GM12872 (cell line): ENCODE data around the gene TAS2R1.

ENCODE experiments used
- TF ChIP-seq, protein P1 (sequence below): IDR thresholded peaks from 3 replicates; pipeline ENCODE4 v1.5.1; 2011; ENCODE audit warnings: low read depth, mild to moderate bottlenecking, low read length, moderate library complexity; ENCODE audit not compliant: insufficient read depth

Gene TAS2R1

DNA sequence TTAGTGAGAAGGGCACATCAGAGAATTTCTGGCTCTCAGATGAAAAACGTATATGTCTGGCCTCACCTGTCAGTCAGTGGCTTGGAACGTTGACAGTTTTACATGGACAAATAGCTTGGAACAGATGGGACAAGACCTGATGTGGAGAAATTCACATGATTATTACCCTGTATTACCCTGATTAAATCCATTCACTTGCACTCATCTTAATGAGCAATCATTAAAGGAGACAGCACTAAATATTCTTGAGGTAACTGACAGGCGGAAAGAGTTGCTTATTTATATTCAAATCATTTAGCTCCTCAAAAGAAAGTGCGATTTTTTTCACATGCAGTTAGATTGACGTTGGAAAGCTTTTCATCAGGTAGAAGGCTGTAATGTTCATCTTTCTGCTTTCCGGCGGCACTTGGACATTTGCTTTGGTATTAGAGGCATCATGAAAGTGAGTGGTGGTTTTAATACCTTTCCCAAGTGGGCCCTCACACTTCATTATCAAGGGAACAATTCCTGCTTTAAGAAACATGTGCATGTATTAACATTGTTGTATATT lies 11.7 kb upstream of the TAS2R1 start:
- TF ChIP-seq, protein P1, sequence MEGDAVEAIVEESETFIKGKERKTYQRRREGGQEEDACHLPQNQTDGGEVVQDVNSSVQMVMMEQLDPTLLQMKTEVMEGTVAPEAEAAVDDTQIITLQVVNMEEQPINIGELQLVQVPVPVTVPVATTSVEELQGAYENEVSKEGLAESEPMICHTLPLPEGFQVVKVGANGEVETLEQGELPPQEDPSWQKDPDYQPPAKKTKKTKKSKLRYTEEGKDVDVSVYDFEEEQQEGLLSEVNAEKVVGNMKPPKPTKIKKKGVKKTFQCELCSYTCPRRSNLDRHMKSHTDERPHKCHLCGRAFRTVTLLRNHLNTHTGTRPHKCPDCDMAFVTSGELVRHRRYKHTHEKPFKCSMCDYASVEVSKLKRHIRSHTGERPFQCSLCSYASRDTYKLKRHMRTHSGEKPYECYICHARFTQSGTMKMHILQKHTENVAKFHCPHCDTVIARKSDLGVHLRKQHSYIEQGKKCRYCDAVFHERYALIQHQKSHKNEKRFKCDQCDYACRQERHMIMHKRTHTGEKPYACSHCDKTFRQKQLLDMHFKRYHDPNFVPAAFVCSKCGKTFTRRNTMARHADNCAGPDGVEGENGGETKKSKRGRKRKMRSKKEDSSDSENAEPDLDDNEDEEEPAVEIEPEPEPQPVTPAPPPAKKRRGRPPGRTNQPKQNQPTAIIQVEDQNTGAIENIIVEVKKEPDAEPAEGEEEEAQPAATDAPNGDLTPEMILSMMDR, result no peak

DNA sequence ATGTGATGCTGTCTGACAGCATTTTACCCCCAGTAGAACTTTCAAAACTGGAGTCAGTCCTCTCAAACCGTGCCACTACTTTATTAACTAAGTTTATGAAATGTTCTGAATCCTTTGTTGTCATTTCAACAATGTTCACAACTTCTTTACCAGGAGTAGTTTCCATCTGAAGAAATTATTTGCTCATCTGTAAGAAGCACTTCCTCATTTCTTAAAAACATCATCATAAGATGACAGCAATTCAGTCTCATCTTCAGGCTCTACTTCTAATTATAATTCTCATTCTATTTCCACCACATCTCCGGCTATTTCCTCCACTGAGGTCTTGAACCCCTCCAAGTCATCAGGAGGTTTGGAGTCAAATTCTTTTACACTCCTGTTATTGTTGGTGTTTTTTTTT lies 2.3 kb upstream of the TAS2R1 start:
- TF ChIP-seq, protein P1, result no peak

DNA sequence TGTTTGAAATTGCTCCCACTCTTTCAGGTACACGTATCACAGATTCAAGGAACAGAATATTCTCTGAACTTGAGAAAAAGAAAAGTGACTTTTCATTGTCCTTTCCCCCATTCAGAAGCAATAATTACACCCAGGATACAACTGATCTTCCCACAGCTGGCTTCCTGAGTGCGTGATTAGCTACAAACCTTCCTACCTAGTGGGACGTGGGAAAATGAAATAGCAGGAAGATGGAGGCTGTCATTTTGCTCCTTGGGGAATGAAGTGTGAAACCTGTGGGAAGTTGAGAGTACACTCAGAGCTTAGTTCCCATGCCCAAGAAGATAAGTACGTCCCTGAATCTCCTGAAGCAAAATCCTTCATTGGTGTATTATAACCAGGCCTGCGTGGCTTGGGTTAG lies 2.6 kb downstream of the TAS2R1 start:
- TF ChIP-seq, protein P1, result no peak

DNA sequence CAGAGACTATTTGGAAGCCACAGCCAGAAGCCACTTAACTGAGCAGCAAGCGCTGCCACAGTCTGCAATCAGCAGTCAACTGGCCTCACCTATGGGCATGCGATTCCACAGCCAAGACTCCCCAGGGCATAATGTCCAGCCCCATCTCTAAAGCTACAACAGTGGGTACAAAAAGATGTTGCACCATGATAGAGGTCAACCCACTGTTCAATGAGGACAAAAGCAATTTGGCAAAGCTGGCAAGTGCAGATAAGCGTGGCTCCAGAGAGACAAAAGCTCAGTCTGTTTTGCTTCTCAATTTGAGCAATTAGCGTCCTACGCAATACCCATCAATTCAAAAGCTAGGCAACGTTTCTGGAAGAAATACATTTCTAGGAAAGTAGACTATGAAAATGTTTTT lies 3.2 kb downstream of the TAS2R1 start:
- TF ChIP-seq, protein P1, result no peak

DNA sequence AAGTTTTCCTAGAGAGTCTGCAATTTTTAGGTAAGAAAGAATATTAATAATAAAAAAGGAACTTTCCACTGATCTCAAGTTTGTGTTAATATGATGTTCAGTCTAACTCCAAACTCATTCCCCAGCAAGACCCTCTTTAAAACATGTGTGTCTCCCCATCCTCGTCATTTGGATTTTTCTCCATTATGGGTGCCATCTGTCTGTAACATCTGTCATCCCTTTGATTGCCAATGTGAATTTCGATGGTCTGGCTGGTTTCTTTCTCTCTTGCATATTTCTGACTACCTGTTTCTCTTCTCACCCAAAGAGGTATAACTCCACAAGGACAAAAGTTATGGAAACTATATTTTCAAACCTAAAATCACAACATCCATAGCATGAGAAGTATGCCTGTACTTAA lies 4.4 kb downstream of the TAS2R1 start:
- TF ChIP-seq, protein P1, result no peak

DNA sequence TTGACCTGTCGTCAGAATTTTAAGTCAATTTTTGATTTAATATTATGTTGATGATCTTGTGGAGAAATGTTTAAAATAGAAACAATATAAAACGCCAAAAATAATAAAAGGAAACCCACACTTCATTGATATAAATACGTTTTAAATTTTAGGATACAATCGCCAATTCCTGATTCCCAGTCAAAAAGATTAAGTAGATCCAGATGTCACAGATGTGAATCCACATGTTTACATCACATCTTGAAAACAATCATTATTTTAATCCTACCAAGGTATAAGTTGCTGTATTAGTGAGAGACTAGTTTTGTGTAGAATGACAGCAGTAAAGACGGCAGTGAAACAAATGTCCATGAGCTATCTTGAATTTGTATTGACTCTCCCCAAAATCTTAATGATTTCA lies 4.9 kb downstream of the TAS2R1 start:
- TF ChIP-seq, protein P1, result no peak

DNA sequence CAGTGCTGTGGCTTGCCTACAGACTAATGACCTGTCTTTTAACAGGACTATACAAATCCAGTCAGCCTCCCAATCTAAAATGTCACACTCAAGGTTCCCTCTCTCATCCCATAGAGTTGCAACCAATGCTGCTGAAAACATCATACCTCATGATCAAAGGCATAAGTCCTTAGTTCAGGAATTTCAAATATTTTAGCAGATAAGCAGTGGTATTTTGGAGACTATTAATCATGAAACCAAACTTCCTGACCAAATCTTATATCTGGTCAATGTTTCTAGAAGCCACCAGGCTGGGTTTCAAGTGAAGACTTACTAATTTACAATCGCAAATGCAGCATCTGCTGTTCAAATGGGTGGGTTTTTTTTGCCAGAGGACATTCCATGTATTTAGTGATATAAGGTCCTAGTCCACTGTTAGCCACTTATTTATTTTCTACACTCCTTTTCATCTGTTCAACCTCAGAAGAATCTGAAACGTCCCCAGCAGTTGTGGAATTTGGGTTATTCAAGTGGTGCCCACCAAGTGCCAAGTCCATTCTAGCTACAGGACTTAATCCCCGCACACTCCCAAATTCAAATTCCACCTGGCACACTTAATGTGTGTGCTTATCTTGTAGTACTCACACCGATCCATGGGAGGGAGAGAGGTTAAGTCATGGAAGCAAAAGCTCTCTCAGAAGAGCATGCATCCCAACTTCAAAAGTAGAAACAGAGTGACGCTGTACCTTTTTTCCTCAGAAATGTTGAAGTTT lies 5.8 kb downstream of the TAS2R1 start:
- TF ChIP-seq, protein P1, result no peak

DNA sequence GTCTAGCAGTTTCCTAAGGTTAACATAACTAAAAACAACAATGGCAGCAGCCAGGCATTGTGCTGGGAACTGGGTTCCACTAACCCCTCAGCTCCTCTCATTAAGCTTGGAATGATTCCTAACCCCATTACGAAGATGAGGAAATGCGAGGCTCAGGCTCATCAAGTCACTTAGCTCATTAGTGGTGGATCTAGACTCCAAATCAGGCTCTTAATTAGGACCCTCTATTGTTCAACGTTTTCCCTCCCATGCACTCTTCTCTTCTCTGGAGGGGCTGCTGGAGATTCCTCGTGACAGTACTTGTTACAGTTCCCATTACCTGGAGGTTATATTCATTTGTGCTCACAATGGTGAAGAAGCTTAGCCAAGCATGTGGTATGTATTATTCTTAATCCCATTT lies 6.5 kb downstream of the TAS2R1 start:
- TF ChIP-seq, protein P1, result no peak
